Caco-2 (cell line): Measurements from ENCODE around the gene KLHL30. TPM values are rescaled to one million over a fixed set of nuclear protein-coding genes. Genes with fewer than 3 reads are reported as not detected.

Experiments used
- BruUV-seq: library from RNA; stranded (reverse); fragments of 400-500 nt; replicated peaks from 2 replicates; lab custom pipeline; 2021; lab: Mats Ljungman, UMichigan
- CTCF ChIA-PET: fragments of 300-600 bp; sonication (Branson Sonifier 250); formaldehyde crosslinking; loops from one replicate; lab custom pipeline; 2022; ENCODE audit warnings: antibody characterized with exemption; lab: Charles Lee
- POLR2A ChIA-PET: fragments of 300-600 bp; sonication (Branson Sonifier 250); formaldehyde crosslinking; loops from one replicate; lab custom pipeline; 2022; ENCODE audit warnings: antibody characterized with exemption; lab: Charles Lee
- DNase-seq, 2 experiments: peaks; one replicate each; pipeline versions ENCODE4 v3.0.0 to v3.0.0-alpha.2; 2020 to 2022
- H3K27me3 ChIP-seq: replicated peaks from 2 replicates; pipeline ENCODE4 v1.6.0; 2011; ENCODE audit warnings: low read length; ENCODE audit not compliant: control insufficient read depth, insufficient read depth
- H3K36me3 ChIP-seq: 2 replicates; pipeline ENCODE4 v1.5.1; 2011; ENCODE audit warnings: low read length; ENCODE audit not compliant: control insufficient read depth, insufficient read depth
- H3K4me1 ChIP-seq: fragments of 250-450 bp; sonication (Bioruptor Pico); 2 replicates; pipeline ENCODE4 v1.5.1; 2020; ENCODE audit warnings: mild to moderate bottlenecking
- H3K4me3 ChIP-seq: 2 replicates; pipeline ENCODE4 v1.5.1; 2011; ENCODE audit warnings: low read depth, mild to moderate bottlenecking, control low read depth, low read length
- H3K9me3 ChIP-seq: fragments of 250-450 bp; sonication (Bioruptor Pico); 2 replicates; pipeline ENCODE4 v1.5.1; 2020; ENCODE audit warnings: mild to moderate bottlenecking, moderate library complexity
- H3K27ac Mint-ChIP-seq: one replicate; pipeline ENCODE4 v1.8.0; 2022; ENCODE audit warnings: mixed read lengths; ENCODE audit not compliant: unreplicated experiment
- H3K27me3 Mint-ChIP-seq: one replicate; pipeline ENCODE4 v1.8.0; 2022; ENCODE audit warnings: mixed read lengths; ENCODE audit not compliant: insufficient read depth, unreplicated experiment
- H3K36me3 Mint-ChIP-seq: one replicate; pipeline ENCODE4 v1.8.0; 2022; ENCODE audit warnings: mild to moderate bottlenecking, mixed read lengths; ENCODE audit not compliant: insufficient read depth, unreplicated experiment
- H3K4me1 Mint-ChIP-seq: one replicate; pipeline ENCODE4 v1.8.0; 2022; ENCODE audit warnings: low read depth, mixed read lengths; ENCODE audit not compliant: unreplicated experiment
- H3K4me3 Mint-ChIP-seq: one replicate; pipeline ENCODE4 v1.8.0; 2022; ENCODE audit warnings: mild to moderate bottlenecking, moderate library complexity, mixed read lengths; ENCODE audit not compliant: unreplicated experiment
- H3K9me3 Mint-ChIP-seq: one replicate; pipeline ENCODE4 v1.8.0; 2022; ENCODE audit warnings: mixed read lengths; ENCODE audit not compliant: unreplicated experiment
- intact Hi-C: fragments of 100-400 bp; cut with micrococcal nuclease; formaldehyde crosslinking; loops from one replicate; pipeline ENCODE4 v1.10.0; 2022; ENCODE audit not compliant: unreplicated experiment
- total RNA-seq: library from RNA; stranded (reverse); gene quantifications from 2 replicates; pipeline ENCODE4 v1.2.3, GENCODE V29; 2022
- TF ChIP-seq, protein P1 (sequence below), 2 experiments: fragments of 200-600 bp in 1 of 2; IDR thresholded peaks; 1 replicate in 1 of 2; 2 replicates in 1 of 2; pipeline versions ENCODE4 v1.5.1 to v1.8.0; 2011 to 2022; ENCODE audit warnings: antibody characterized with exemption in 1 of 2, control low read depth in 1 of 2, inconsistent platforms in 1 of 2, low read depth in 1 of 2, low read length in 1 of 2, mild to moderate bottlenecking in 1 of 2, moderate library complexity in 1 of 2; ENCODE audit not compliant: insufficient read depth in 1 of 2, severe bottlenecking in 1 of 2, unreplicated experiment in 1 of 2

The KLHL30 gene
- total RNA-seq, 1 experiment from 2014 or later = 0.36 TPM

- Mint-ChIP-seq H3K4me3 (no peak overlapping the region), H3K9me3 (no peaks in the 10 kb centered on the region), H3K27ac (no peak overlapping the region), H3K27me3 (no peaks in the 10 kb centered on the region), H3K36me3 (no peaks in the 10 kb centered on the region), H3K4me1 (no peaks in the 10 kb centered on the region)
- BruUV-seq = no TSS peak
- Histone ChIP-seq H3K4me3 (no peak overlapping the region), H3K27me3 (no peaks in the 10 kb centered on the region), H3K4me1 (no peaks in the 10 kb centered on the region), H3K9me3 (no peaks in the 10 kb centered on the region), H3K36me3 (no peaks in the 10 kb centered on the region)
- no peak for DNase-seq
- TF ChIP-seq, protein P1, sequence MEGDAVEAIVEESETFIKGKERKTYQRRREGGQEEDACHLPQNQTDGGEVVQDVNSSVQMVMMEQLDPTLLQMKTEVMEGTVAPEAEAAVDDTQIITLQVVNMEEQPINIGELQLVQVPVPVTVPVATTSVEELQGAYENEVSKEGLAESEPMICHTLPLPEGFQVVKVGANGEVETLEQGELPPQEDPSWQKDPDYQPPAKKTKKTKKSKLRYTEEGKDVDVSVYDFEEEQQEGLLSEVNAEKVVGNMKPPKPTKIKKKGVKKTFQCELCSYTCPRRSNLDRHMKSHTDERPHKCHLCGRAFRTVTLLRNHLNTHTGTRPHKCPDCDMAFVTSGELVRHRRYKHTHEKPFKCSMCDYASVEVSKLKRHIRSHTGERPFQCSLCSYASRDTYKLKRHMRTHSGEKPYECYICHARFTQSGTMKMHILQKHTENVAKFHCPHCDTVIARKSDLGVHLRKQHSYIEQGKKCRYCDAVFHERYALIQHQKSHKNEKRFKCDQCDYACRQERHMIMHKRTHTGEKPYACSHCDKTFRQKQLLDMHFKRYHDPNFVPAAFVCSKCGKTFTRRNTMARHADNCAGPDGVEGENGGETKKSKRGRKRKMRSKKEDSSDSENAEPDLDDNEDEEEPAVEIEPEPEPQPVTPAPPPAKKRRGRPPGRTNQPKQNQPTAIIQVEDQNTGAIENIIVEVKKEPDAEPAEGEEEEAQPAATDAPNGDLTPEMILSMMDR (IDR thresholded peaks at IDR 0.05; ENCODE audit: insufficient read depth in 1 of 2, low read depth in 1 of 2, low read length in 1 of 2, severe bottlenecking in 1 of 2, unreplicated experiment in 1 of 2) = no peak
- ChIA-PET POLR2A (no interaction called here), CTCF (no interaction called here)
- intact Hi-C loops = no loop called here
Observed at GRCh38 chr2:238165288-238165921, 26.9 kb downstream of the KLHL30 start.

DNA sequence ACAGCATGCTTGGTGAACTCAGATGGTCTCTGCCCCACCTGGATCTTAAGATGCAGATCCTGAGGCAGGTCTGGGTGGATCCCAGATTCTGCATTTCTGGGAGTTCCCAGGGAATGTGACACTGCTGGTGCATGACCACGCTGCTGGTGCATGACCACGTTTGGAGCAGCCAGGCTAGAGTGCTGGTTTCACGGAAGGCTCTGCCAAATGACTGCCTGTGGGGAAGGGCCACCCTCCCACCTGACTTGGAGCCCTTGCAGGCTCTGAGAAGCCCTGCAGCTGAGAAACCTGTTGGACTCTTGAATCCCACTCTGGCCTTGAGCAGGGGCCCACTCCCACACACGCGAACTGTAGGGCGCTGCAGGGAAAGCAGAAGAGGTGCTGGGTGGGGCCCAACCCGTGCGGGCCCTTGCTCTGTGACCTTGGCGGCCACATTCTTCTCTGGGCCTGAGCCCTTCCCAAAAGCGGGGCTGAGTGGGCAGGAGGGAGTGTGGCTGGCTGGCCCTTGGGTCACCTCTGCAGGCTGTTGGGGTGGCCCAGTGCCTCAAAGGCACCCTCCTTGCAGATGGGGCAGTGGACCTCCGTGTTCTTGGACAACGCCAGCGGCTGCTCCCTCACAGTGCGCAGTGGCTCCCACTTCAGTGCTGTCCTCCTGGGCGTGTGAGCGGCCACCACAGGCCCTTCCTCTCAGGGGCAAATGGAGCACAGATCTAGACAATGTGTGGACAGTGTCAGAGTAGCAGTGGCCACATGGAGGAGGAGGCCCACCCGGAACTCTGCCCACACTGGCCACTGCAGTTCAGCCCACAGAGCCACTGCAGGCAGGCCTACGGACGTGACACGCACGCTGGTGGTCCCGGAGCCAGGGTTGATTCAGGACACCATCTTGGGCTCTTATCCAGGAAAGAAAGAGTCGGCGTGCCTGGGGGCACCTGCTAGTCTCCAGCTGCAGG, 28.2 kb downstream of the KLHL30 start:
- no peak overlapping the region for H3K4me3 Mint-ChIP-seq
- no TSS peak for BruUV-seq
- intact Hi-C loops = no loop called here
- H3K27me3 ChIP-seq = no peaks in the 10 kb centered on the region
- TF ChIP-seq, protein P1 (IDR thresholded peaks at IDR 0.05; ENCODE audit: insufficient read depth in 1 of 2, low read depth in 1 of 2, low read length in 1 of 2, severe bottlenecking in 1 of 2, unreplicated experiment in 1 of 2) = no peak
- no peak for DNase-seq
- no peak overlapping the region for H3K27ac Mint-ChIP-seq
- no peaks in the 10 kb centered on the region for H3K4me1 ChIP-seq
- H3K36me3 Mint-ChIP-seq = peaks cover 6% of the 10 kb centered on the region
- H3K36me3 ChIP-seq = no peaks in the 10 kb centered on the region
- no peak overlapping the region for H3K4me3 ChIP-seq
- no peaks in the 10 kb centered on the region for H3K27me3 Mint-ChIP-seq
- no peaks in the 10 kb centered on the region for H3K4me1 Mint-ChIP-seq
- POLR2A ChIA-PET = no interaction called here
- CTCF ChIA-PET = no interaction called here
- no peaks in the 10 kb centered on the region for H3K9me3 ChIP-seq
- no peaks in the 10 kb centered on the region for H3K9me3 Mint-ChIP-seq

GRCh38 chr2:238167344-238167715, 28.9 kb downstream of the KLHL30 start:
- TF ChIP-seq, protein P1 (IDR thresholded peaks at IDR 0.05; ENCODE audit: insufficient read depth in 1 of 2, low read depth in 1 of 2, low read length in 1 of 2, severe bottlenecking in 1 of 2, unreplicated experiment in 1 of 2) = no peak
- no peak for DNase-seq
- ChIA-PET CTCF (no interaction called here), POLR2A (no interaction called here)
- no peak overlapping the region for H3K27ac Mint-ChIP-seq
- H3K9me3 ChIP-seq = no peaks in the 10 kb centered on the region
- no peaks in the 10 kb centered on the region for H3K4me1 ChIP-seq
- no peaks in the 10 kb centered on the region for H3K27me3 ChIP-seq
- intact Hi-C loops = no loop called here
- no peaks in the 10 kb centered on the region for H3K27me3 Mint-ChIP-seq
- no TSS peak for BruUV-seq
- H3K4me1 Mint-ChIP-seq = no peaks in the 10 kb centered on the region
- H3K36me3 ChIP-seq = no peaks in the 10 kb centered on the region
- H3K9me3 Mint-ChIP-seq = no peaks in the 10 kb centered on the region
- H3K4me3 Mint-ChIP-seq = no peak overlapping the region
- no peak overlapping the region for H3K4me3 ChIP-seq
- H3K36me3 Mint-ChIP-seq = peaks cover 10% of the 10 kb centered on the region
